Activated CD8-positive, alpha-beta memory T cell treated with anti-CD3 and anti-CD28 coated beads, Interleukin-2, amount 50 U/mL, for 24 hours (primary cell): ENCODE measurements around the gene MIDN.
A peak's percentile ranks its signal among the peaks of the same experiment; 100 is the strongest.

Experiments
- DNase-seq: peaks from one replicate; pipeline ENCODE4 v3.0.0-alpha.2; 2020; ENCODE audit errors: extremely low read depth

Gene MIDN

GRCh38 chr19:1258707-1259205 lies 10.4 kb downstream of the MIDN start:
- no peak for DNase-seq

- DNase-seq: no peak
Observed at GRCh38 chr19:1259206-1259875, 11.0 kb downstream of the MIDN start.

GRCh38 chr19:1259876-1260748 lies 11.7 kb downstream of the MIDN start:
- no peak for DNase-seq

- peak; percentile 85 for DNase-seq
Observed at GRCh38 chr19:1260749-1261537, 12.6 kb downstream of the MIDN start.

- DNase-seq: no peak
Observed at GRCh38 chr19:1261538-1261797, 13.1 kb downstream of the MIDN start.

- DNase-seq: no peak
Observed at GRCh38 chr19:1261798-1262622, 13.6 kb downstream of the MIDN start.

- no peak for DNase-seq
Observed at GRCh38 chr19:1262623-1263123, 14.3 kb downstream of the MIDN start.

DNA sequence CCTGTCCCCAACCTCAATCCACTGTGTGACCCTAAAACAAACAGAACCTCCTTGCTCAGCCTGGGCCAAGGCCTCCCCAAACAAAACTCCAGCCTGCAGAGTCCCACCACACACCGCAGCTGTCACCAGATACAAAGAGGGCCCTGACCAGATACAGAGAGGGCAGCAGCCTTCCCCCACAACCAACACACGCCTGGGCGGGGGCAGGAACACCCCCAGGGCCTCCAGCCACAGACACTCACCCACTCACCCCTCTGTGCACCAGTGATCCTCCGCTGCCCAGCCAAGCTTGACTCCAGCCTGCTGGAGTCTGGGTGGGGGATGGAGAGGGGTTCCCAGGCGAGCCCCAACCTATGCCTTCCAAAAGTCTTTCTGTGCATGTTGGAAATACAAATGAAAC lies 14.8 kb downstream of the MIDN start:
- DNase-seq: no peak

GRCh38 chr19:1264801-1265614 lies 16.6 kb downstream of the MIDN start:
- no peak for DNase-seq

GRCh38 chr19:1265615-1266128 lies 17.3 kb downstream of the MIDN start:
- no peak for DNase-seq

GRCh38 chr19:1266129-1266915 lies 17.9 kb downstream of the MIDN start:
- DNase-seq: no peak

- DNase-seq: no peak
Observed at GRCh38 chr19:1266916-1267476, 18.6 kb downstream of the MIDN start.

DNA sequence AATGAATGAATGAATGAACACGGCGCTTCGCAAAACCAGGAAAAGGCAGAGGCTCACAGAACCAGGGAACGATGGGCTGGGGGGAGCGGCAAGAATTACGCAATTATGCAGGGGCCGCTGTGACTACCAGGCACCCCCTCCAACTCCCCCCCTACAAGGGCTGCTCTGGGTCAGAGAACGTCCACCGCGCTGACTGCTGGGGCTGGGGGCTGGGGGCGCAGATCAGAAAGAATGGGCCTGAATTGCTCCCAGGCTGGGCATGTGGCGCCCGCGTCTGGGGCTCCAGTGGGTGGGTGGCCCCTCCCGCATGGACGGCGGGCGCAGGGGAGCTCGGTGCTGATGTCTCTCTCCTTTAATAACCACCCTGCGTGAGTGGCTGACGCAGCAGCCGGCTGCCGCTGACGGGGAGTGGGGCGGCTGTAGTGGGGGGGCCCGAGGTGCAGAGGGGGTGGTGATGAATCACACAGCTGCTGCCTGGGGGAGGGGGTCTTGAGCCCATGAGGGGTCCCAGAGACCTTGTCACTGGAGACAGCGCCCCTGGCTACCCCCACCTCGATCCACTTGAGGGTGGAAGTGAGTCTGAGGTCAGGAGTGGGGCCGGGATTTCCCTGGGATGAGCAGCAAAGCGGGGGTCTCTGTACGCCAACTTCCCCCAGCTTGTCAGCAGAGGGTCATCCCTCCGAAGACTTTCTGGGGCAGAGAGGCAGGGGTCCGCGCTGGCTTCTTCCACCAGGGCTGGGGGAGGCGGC lies 19.3 kb downstream of the MIDN start:
- DNase-seq: no peak

DNA sequence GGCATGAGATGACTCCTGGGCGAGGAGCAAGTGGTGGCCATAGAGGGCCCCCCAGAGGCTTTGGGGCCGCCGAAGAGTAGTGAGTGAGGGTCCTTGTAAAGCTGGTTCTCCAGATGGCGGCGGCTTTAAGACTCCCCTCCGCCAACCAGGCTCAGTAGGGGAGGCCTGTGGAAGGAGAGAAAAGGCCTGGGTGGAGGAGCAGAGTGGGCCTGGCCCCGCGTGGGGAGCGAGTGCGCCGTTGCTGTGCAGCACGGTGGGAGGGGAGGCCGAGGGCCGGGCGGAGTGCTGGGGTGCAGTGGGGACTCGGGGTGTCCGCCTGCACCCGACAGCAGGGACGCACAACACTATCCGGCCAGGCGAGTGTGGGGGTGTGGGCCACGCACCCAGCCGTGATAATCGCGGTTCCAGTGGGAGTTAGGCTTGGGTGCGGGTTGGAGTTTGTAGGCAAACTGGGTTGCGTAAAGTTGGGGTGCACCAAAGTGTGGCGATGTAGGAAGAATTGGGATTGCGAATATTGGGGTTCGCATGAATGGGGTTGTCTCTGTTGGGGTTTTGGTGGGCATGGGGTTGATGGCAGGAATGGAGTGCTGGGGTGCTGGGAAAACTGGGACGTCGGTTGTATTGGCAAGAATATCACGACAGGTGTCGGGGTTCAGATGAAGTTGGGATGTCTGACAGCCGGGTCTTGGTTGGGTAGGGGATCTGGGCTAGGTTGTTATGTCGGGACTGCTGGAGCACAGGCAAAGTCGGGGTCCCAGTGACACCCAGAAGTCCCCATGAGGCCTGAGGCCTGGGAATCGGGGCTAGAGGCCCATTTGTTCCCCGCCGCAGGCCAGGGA lies 20.1 kb downstream of the MIDN start:
- DNase-seq: no peak

- DNase-seq: peak; percentile 98
Observed at GRCh38 chr19:1269065-1269477, 20.7 kb downstream of the MIDN start, which contains the start of gene CIRBP. Gene CIRBP (plus strand): TSS chr19:1269332. CDS start chr19:1270934, 1,602 bp downstream.

- DNase-seq: no peak
Observed at GRCh38 chr19:1269478-1270212, 21.3 kb downstream of the MIDN start.
